COLO668 (cell line): ENCODE measurements around the gene GRIPAP1.
"Not testable (repeated sequence)": the region's sequence is repeated elsewhere in the genome, so short reads cannot be mapped to it uniquely, and the experiment has no call there.

Experiments used
- DNase-seq: peaks from one replicate; lab custom pipeline; 2025; ENCODE audit not compliant: unreplicated experiment; lab: John Stamatoyannopoulos, UW

The GRIPAP1 gene

GRCh38 chrX:48997455-48997854, 4.6 kb downstream of the GRIPAP1 start:
- DNase-seq: no peak

- DNase-seq: no peak
Measured at GRCh38 chrX:48996969-48997368, 5.1 kb downstream of the GRIPAP1 start.

GRCh38 chrX:48992341-48992740, 9.7 kb downstream of the GRIPAP1 start:
- no peak for DNase-seq

DNA sequence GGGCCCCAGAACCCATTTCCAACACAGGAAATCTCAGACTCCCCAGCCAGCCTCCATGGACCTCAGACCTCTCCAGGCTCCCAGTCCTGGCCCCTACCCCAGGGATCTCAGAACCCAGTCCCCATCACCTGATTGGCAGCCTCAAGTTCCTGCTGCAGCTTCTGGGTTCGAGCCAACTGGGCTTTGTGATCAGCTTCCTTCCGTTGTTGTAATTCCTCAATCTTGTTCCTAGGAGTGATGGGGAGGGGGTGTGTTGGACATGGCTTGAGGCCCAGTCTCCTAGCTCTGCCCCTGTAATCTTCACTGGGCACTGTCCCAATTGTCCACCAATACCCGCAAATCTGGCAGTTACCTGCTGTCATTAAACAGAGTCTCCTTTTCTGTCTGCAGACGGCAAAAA, 12.6 kb downstream of the GRIPAP1 start:
- no peak for DNase-seq

GRCh38 chrX:48983896-48984295, 18.2 kb downstream of the GRIPAP1 start:
- no peak for DNase-seq

- no peak for DNase-seq
Measured at GRCh38 chrX:48983081-48983480, 19.0 kb downstream of the GRIPAP1 start.

- DNase-seq: no peak
Measured at GRCh38 chrX:48981178-48981577, 20.9 kb downstream of the GRIPAP1 start.

DNA sequence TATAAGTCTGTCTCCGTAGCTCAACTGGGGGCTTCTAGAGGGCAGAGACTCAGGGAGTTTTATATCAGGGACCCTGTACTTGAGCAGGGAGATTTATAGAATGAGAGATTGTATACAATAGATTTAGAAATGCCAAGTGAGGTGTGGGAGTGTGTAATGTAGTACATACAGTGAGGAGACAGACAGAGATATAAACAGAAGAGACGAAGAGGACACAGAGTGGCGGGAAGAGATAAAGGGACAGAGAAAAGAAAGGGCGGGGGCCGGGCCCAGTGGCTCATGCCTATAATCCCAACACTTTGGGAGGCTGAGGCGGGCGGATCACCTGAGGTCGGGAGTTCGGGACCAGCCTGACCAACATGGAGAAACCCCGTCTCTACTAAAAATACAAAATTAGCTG, 21.7 kb downstream of the GRIPAP1 start:
- not testable (repeated sequence) for DNase-seq

DNA sequence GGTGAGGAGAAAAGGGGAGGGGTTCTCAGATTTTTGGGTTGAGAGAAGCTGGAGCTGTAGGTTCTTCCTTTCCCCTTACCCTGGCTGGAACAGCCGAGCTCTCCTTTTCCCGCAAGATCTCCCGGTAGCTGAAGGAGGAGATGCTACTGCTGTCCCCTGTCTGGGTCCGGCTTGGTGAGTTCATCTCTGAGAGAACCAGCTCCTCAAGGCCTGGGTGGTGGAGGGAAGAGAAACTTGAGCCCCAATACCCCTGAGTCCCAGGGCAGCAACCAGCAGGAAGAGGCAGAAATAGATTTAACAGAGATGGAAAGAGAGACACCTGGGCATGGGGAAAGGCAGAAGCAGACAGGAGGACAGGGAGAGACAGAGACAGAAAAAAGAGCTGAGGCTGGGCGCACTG, 23.8 kb downstream of the GRIPAP1 start:
- no peak for DNase-seq

DNA sequence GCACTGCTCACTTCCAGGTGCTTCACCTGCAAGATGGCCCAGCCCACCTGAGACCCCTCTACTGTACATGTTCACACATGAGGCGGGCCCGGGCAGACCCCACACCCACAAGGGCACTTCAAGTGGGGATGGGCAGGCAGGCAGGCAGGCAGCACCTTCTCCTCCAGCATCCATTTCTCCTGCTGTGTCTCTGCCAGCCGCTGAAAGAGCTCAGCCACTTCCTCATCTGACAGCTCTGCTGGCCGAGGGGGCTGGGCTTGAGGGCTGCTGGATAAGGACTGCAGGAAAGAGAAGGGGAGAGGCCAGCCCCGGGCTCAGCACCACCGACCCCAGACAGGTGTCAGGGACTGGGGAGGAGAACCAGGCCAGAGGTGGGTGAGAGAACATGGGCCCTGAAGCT, 26.0 kb downstream of the GRIPAP1 start:
- DNase-seq: no peak

DNA sequence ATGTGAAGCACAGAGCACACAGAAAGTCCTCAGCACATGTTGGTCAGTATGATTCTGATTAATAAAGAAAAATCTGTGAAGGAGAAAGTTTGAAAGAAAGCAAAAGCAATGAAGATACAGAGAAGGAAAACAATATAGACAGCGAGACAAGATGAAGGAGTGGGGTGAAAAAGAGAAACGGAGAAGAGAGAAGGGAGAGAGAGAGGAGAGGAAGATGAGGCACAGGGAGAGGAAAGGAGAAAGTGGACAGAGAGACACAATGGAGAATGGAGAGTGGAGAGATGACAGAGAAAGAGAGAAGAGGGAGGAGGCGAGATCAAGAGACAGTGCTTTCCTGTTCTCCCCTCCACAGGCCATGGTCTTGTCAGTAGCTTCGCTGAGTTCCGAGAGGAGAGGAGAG, 26.5 kb downstream of the GRIPAP1 start:
- DNase-seq: no peak

- no peak for DNase-seq
Measured at GRCh38 chrX:48975041-48975440, 27.0 kb downstream of the GRIPAP1 start.

GRCh38 chrX:48974574-48974973, 27.5 kb downstream of the GRIPAP1 start:
- no peak for DNase-seq

DNA sequence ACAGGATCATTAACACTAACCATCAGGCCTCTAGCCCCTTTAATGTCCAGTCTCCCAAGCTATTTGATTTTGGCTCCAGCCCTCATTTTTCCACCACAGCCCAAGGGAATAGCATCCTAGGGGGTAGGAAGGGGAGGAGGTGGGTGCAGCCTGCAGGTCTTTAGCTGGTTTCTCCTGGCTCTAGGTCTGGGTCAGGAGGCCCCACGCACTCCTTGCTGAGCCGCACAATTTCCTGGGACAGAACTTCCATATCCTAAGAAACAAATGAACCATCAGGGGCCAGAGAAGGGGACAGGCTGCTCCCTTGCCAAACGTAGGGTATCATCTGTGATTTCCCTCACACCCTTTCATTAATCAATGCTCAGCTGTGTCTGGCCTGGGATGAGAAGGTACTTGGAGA, 28.0 kb downstream of the GRIPAP1 start:
- no peak for DNase-seq

DNA sequence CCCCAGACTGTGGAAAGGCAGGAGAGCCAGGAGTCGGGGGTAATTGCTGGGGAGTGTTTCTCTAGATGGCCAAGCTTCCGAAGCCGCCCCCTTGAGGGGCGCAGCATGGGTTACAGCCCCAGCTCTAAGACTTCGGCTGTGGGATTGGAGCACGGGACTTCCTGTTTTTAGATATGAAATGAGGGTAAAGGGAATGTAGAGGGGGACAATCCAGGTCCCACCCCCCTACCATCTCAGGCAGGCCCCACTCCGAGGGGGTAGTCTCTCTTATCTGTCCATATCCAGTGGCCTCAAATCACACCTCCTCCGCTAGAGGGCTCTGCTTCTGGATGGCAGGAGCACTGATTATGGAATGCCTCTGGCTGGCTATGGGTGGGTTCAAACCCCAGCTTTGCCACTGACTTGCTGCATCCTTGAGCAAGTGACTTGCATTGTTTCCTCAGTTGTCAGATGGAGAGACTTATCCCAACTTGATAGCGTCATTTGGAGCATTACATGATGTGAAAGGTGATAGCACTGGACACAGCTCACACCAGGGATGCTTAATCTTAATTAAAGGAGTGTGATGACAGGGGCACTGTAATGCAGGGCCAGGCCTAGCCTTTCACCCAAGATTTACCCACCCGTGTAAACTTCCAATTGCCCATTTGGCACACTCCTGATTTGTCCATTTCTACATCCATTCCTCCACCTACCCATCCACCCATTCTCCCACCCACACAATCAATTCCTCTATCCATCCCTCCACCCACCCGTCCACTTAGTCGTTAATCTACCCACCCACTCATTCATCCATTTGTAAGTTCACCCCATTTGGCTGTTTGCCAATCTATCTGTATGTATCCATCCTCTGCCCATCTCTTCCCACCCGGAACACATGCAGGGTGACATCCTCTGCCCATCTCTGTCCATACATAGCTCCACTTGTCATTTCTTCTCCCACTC, 29.6 kb downstream of the GRIPAP1 start:
- DNase-seq: peak; percentile 25

- peak; percentile 3 for DNase-seq
Measured at GRCh38 chrX:48971249-48972219, 30.5 kb downstream of the GRIPAP1 start, which contains the start of gene KCND1. Gene KCND1, minus strand, starts transcription at chrX:48971844. Its CDS starts 1,573 bp downstream, at chrX:48970271.

DNA sequence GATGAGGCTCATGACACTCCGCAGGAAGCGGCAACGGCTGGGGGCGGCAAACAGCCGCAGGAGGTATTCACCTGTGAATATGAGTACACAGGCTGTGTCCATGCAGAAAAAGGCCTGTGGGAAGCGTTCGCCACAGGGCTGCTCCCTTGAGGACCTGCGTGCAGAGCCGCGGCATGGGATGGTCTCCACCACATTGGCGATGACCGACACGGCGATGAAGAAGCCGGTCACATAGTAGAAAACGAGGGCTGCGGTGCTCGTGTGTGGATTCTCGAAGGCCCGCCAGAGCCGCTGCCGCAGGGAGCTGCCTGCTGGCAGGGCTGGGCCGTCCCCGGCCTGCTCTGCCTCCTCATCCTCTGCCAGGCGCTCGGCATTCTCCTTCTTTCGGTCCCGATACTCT, 32.6 kb downstream of the GRIPAP1 start:
- DNase-seq: no peak

DNA sequence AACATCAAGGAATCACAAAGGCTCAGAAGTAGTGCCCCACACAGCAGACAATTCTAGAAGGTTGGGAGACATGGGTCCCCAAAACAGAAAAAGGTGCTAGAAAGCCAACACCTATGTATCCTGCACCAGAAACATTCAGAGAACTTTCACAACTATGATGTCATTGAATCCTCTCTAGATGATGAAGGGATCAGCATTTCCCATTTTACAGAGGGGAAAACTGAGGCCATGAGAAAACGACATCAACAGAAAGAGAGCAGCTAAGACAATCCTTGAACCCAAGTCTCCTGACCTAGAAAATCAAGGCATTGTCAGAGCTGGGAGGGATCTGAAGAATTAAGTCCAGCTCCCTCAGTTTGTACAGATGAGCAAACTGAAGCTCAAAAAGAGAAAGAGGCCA, 33.7 kb downstream of the GRIPAP1 start:
- DNase-seq: no peak

DNA sequence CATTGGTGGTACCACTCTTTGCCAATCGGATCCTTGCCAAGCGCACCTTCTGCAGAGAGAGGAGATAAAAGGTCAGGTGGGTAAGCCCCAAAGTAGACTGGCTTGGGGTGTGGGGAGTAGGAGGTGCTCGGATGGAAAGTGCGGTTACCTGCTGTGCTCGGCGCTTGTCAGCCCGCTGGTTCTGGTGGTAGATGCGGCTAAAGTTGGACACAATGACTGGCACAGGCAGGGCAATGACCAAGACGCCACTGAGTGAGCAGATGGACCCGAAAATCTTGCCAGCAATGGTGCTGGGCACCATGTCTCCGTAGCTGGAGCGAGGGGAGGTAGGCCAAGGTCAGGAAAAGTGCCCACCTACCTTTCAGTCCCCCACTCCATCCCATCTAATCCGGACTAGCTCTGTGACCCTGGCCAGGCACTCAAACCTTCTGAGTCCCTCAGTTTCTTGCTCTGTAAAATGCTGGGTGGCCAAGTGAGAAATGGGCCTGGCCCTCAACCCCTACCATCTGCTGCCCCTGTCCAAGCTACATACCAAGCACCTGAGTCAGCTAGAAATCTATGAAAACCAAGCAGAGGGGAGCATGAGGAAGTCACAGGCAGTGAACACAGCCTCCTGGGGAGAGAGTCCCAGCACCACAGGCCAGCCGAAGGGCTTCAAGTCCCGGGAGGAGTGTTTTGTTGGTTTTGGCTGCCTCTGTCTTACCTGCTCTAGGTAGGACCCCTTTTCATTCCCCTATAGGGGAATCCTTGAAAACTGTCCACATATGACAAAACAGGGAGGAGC, 35.1 kb downstream of the GRIPAP1 start:
- no peak for DNase-seq

DNA sequence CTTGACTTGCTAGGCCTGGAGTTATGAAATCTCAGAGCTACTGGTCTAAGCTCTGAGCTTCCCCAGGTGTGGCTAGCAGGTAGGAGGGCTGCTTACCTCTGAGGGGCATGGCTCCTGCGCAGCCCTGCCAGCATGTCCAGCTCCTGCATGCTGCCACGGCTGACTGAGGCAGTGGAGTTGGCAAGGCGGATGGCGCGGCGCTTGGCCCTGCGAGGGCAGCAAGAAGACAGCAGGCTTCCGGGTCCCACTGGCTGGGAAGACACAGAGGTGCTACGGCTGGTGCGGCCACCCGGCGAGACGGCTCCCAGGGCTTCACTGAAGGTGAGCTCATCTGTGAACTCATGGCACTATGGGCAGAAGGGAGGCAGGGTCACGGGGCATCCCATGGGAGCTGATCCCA, 36.1 kb downstream of the GRIPAP1 start:
- no peak for DNase-seq

DNA sequence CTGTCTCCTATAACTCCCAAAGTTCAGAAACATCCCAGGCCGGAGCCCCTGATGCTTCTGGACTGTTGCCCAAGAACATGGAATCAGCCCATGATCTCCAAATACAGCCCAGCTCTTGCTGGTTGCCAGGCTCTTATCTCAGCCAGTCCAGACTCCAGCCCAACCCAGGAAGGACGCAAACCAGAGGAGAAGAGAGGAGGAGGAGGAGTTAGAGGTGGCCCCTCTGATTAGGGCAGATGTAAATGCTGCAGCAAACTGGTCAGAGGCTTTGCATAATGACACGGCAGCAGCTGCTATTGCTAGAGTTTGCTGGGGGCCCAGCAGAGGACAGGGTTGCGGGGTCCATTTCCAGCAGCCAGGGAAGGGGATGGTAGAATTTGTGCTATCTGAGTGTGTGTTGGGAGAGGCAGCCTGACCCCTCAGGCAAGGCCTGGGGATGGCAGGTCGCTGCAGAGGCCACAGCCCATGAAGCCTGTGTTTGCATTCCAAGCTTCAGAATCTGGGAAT, 40.4 kb downstream of the GRIPAP1 start:
- no peak for DNase-seq
